ENCODE results near the gene WDR36. TPM values are rescaled to one million over a fixed set of nuclear protein-coding genes. Genes with fewer than 3 reads are reported as not detected.
"Not testable (repeated sequence)": the region's sequence is repeated elsewhere in the genome, so short reads cannot be mapped to it uniquely, and the experiment has no call there.

The WDR36 gene
- total and polyA plus RNA-seq, 2 experiments from 2014 or later, result 14.1 to 14.9 TPM

GRCh38 chr5:111134864-111135263 is 42.7 kb downstream of the WDR36 start:
- Histone ChIP-seq H3K27ac (no peak overlapping the region), H3K9me3 (ENCODE audit: low read depth) (no peaks in the 10 kb centered on the region), H3K4me3 (no peak overlapping the region), H3K27me3 (no peaks in the 10 kb centered on the region), H3K4me1 (ENCODE audit: low read depth) (no peaks in the 10 kb centered on the region), H3K36me3 (no peaks in the 10 kb centered on the region)
- TF ChIP-seq CTCF (IDR thresholded peaks at IDR 0.05; ENCODE audit: low read depth, low read length), result no peak
- DNase-seq (ENCODE audit: low read depth in 1 of 2, low spot score in 1 of 2), result no peak

- TF ChIP-seq CTCF (IDR thresholded peaks at IDR 0.05; ENCODE audit: low read depth, low read length), result no peak
- no peak for DNase-seq (ENCODE audit: low read depth in 1 of 2, low spot score in 1 of 2)
Measured at GRCh38 chr5:111135363-111135762, 43.2 kb downstream of the WDR36 start.

GRCh38 chr5:111135946-111136345 is 43.8 kb downstream of the WDR36 start:
- DNase-seq (ENCODE audit: low read depth in 1 of 2, low spot score in 1 of 2), result peak in 1 of 2 donors; percentile 21
- no peaks in the 10 kb centered on the region for H3K27me3 ChIP-seq
- H3K4me1 ChIP-seq (ENCODE audit: low read depth), result no peaks in the 10 kb centered on the region
- H3K9me3 ChIP-seq (ENCODE audit: low read depth), result no peaks in the 10 kb centered on the region
- no peak overlapping the region for H3K4me3 ChIP-seq
- H3K36me3 ChIP-seq, result no peaks in the 10 kb centered on the region
- no peak overlapping the region for H3K27ac ChIP-seq
- TF ChIP-seq CTCF (IDR thresholded peaks at IDR 0.05; ENCODE audit: low read depth, low read length), result no peak

More at GRCh38 chr5:111135363-111135762, 43.2 kb downstream of the WDR36 start:
- Histone ChIP-seq H3K4me1 (ENCODE audit: low read depth) (no peaks in the 10 kb centered on the region), H3K27ac (no peak overlapping the region), H3K27me3 (no peaks in the 10 kb centered on the region), H3K4me3 (no peak overlapping the region), H3K9me3 (ENCODE audit: low read depth) (no peaks in the 10 kb centered on the region), H3K36me3 (no peaks in the 10 kb centered on the region)

GRCh38 chr5:111138096-111138495 is 45.9 kb downstream of the WDR36 start:
- Histone ChIP-seq H3K4me3 (no peak overlapping the region), H3K4me1 (ENCODE audit: low read depth) (no peaks in the 10 kb centered on the region), H3K27ac (no peak overlapping the region), H3K27me3 (no peaks in the 10 kb centered on the region), H3K36me3 (no peaks in the 10 kb centered on the region), H3K9me3 (ENCODE audit: low read depth) (no peaks in the 10 kb centered on the region)
- DNase-seq (ENCODE audit: low read depth in 1 of 2, low spot score in 1 of 2), result no peak
- TF ChIP-seq CTCF (IDR thresholded peaks at IDR 0.05; ENCODE audit: low read depth, low read length), result no peak

GRCh38 chr5:111141471-111141870 is 49.3 kb downstream of the WDR36 start:
- not testable (repeated sequence) for H3K27ac ChIP-seq; H3K4me1 ChIP-seq (ENCODE audit: low read depth); H3K9me3 ChIP-seq (ENCODE audit: low read depth); H3K4me3 ChIP-seq; H3K36me3 ChIP-seq; H3K27me3 ChIP-seq; DNase-seq (ENCODE audit: low read depth in 1 of 2, low spot score in 1 of 2)

- no peaks in the 10 kb centered on the region for H3K36me3 ChIP-seq
- H3K27me3 ChIP-seq, result no peaks in the 10 kb centered on the region
- DNase-seq (ENCODE audit: low read depth in 1 of 2, low spot score in 1 of 2), result peak in 1 of 2 donors; percentile 24
- no peaks in the 10 kb centered on the region for H3K4me1 ChIP-seq (ENCODE audit: low read depth)
- no peak overlapping the region for H3K4me3 ChIP-seq
- no peak overlapping the region for H3K27ac ChIP-seq
- H3K9me3 ChIP-seq (ENCODE audit: low read depth), result no peaks in the 10 kb centered on the region
- no peak for TF ChIP-seq CTCF (IDR thresholded peaks at IDR 0.05; ENCODE audit: low read depth, low read length)
Measured at GRCh38 chr5:111142932-111143331, 50.8 kb downstream of the WDR36 start.
